Testis (tissue), 3 donors: ENCODE results near the gene GRIN3B. TPM values are rescaled to one million over a fixed set of nuclear protein-coding genes. Genes with fewer than 3 reads are reported as not detected.
"Not testable (repeated sequence)": the region's sequence is repeated elsewhere in the genome, so short reads cannot be mapped to it uniquely, and the experiment has no call there.

Experiments
- DNase-seq: peaks from one replicate; pipeline ENCODE4 v3.0.0-alpha.2; 2019
- H3K27ac ChIP-seq, 2 donors: fragments of 200-600 bp; sonication (generic); one replicate each; pipeline ENCODE4 v1.5.1; 2019
- H3K27me3 ChIP-seq: fragments of 200-600 bp; sonication (generic); one replicate; pipeline ENCODE4 v1.5.1; 2019
- H3K36me3 ChIP-seq: fragments of 200-600 bp; sonication (generic); one replicate; pipeline ENCODE4 v1.5.1; 2017; ENCODE audit warnings: low read depth; ENCODE audit errors: missing control alignments
- H3K4me1 ChIP-seq: fragments of 200-600 bp; sonication (generic); one replicate; pipeline ENCODE4 v1.5.1; 2019
- H3K4me3 ChIP-seq, 2 donors: fragments of 200-600 bp; sonication (generic); one replicate each; pipeline ENCODE4 v1.5.1; 2017 to 2019
- H3K9me3 ChIP-seq: fragments of 200-600 bp; sonication (generic); one replicate; pipeline ENCODE4 v1.5.1; 2017
- POLR2A ChIP-seq: fragments of 450-650 bp; IDR thresholded peaks from one replicate; pipeline ENCODE4 v1.6.1; 2017; ENCODE audit warnings: antibody characterized with exemption, mild to moderate bottlenecking, moderate library complexity
- WGBS, 2 donors: methylation state at CpG; one replicate each; pipeline ENCODE4 v1.1.5; 2018; 5-methylcytosine and 5-hydroxymethylcytosine counted together
- intact Hi-C: fragments of 100-400 bp; cut with DNase I; formaldehyde crosslinking; loops from one replicate; pipeline ENCODE4 v1.15.1; 2023; ENCODE audit warnings: low total_unique reads
- polyA plus RNA-seq: library from polyadenylated mRNA; stranded (reverse); fragments of 350-450 nt; fragmentation: Illumina TruSeq; extraction: RNeasy Lipid Tissue Mini Kit (QIAGEN cat#74804); gene quantifications from one replicate; pipeline ENCODE4 v1.2.3, GENCODE V29; 2014; ENCODE audit warnings: low read depth, low replicate concordance; ENCODE audit not compliant: insufficient read depth
- total RNA-seq, 2 donors: library from RNA; depleted of rRNA; stranded (reverse); fragments of >200 nt; gene quantifications; one replicate each; pipeline ENCODE4 v1.2.3, GENCODE V29; 2016
- TF ChIP-seq, protein P1 (sequence below), 3 experiments: fragments of 450-650 bp in 2 of 3; fragments of 200-600 bp in 1 of 3; sonication (generic) in 1 of 3; IDR thresholded peaks; one replicate each; pipeline ENCODE4 v1.5.1; 2016 to 2019; ENCODE audit warnings: antibody characterized with exemption in 3 of 3, mild to moderate bottlenecking in 2 of 3, moderate library complexity in 1 of 3

Gene GRIN3B
- total and polyA plus RNA-seq, 3 donors from 2014 or later = 1.1 to 2.4 (median 1.3) TPM

DNA sequence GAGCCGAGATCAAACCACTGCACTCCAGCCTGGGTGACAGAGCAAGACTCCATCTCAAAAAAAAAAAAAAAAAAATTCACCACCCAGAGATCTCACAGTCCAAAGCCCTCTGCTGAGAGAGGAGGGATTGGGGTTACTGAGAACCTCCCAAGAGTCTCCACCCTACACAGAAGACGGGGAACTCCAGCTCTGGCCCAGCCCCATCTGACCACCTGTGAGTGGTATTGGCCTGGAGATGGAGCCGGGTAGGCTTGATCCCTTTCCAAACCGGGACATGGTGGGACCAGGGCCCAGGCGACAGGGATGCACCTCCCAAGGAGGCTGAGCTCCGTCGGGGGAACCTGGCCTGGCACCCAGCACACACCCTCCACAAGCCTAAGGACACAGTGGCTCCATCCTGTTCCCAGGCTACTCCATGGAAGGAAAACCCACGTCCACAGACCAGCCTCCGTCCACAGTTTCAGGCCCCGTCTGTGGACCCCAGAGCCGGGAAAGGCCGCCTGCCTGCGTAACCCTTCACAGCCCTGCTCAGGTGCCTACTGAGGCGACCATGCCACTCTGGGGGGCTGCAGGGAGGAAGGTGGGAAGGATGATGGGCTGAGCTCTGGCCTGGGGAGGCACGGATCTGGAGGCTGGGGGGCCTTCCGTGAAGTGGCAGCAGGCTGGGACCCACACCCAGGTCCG is 18.9 kb downstream of the GRIN3B start:
- H3K27ac ChIP-seq = no peak overlapping the region
- H3K4me3 ChIP-seq = peak overlapping the region in 1 of 2 donors; percentile 90
- intact Hi-C loops = no loop called here
- H3K9me3 ChIP-seq = no peaks in the 10 kb centered on the region
- no peak for TF ChIP-seq POLR2A
- TF ChIP-seq, protein P1, sequence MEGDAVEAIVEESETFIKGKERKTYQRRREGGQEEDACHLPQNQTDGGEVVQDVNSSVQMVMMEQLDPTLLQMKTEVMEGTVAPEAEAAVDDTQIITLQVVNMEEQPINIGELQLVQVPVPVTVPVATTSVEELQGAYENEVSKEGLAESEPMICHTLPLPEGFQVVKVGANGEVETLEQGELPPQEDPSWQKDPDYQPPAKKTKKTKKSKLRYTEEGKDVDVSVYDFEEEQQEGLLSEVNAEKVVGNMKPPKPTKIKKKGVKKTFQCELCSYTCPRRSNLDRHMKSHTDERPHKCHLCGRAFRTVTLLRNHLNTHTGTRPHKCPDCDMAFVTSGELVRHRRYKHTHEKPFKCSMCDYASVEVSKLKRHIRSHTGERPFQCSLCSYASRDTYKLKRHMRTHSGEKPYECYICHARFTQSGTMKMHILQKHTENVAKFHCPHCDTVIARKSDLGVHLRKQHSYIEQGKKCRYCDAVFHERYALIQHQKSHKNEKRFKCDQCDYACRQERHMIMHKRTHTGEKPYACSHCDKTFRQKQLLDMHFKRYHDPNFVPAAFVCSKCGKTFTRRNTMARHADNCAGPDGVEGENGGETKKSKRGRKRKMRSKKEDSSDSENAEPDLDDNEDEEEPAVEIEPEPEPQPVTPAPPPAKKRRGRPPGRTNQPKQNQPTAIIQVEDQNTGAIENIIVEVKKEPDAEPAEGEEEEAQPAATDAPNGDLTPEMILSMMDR (IDR thresholded peaks at IDR 0.05) = no peak
- no peaks in the 10 kb centered on the region for H3K36me3 ChIP-seq
- WGBS, 2 donors = 32 to 46% methylated on average over 2 to 17 of the region's 17 CpGs
- no peak for DNase-seq
- H3K4me1 ChIP-seq = peaks cover 59% of the 10 kb centered on the region
- no peaks in the 10 kb centered on the region for H3K27me3 ChIP-seq

- intact Hi-C loops = no loop called here
- no peaks in the 10 kb centered on the region for H3K27me3 ChIP-seq
- H3K4me3 ChIP-seq = peak overlapping the region; percentile 86 to 90
- H3K4me1 ChIP-seq = peaks cover 59% of the 10 kb centered on the region
- TF ChIP-seq, protein P1 (IDR thresholded peaks at IDR 0.05) = no peak
- TF ChIP-seq POLR2A = no peak
- WGBS, 2 donors = 30 to 51% methylated on average over 4 to 18 of the region's 18 CpGs
- no peaks in the 10 kb centered on the region for H3K9me3 ChIP-seq
- no peaks in the 10 kb centered on the region for H3K36me3 ChIP-seq
- no peak for DNase-seq
- H3K27ac ChIP-seq = peak overlapping the region in 1 of 2 donors; percentile 97
Measured at GRCh38 chr19:1019616-1019961, 19.4 kb downstream of the GRIN3B start.

DNA sequence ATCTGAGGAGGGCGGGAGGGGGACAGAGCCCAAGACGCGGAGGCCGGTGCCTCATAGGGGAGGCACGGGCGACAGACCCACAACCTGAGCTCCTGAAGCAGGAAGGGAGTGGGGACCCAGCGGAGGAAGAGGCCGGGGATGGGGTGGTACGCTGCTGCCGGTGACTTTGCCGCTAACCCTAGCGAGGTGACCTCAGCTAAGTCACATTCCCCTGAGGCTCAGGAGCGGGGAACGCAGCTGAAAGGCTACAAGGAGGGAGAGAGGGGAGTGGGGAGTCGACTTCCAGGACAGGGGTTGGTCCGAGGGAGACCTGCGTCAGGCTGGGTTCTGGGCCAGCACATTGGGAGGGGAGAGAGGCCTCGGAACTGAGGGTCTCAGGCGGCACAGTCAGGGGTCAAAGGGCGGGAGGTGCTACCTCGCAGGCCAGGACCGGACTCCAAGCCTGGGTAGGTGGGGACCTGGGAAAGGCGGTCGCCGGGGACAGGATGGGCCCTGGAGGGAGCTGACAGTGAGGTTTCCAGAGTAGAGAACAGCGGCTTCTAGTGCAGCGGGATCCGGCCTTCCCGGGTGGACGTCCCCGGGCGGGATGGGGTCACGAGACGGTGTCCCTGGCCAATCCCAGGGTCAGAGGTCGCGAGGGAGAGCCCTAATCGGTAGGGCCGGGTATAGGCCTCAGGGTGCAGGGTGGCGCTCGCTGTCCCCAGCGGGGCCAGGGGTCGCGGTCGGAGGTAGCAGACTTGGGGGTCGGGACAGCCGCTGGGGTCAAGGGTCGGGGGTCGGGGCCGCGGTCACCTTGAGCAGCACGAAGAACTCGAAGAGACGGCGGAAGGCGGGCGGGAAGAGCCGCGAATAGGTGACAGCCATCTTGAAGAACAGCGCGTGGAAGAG is 20.0 kb downstream of the GRIN3B start:
- Histone ChIP-seq H3K4me1 (peaks cover 57% of the 10 kb centered on the region), H3K9me3 (no peaks in the 10 kb centered on the region), H3K27me3 (no peaks in the 10 kb centered on the region), H3K36me3 (no peaks in the 10 kb centered on the region), H3K4me3 (peak overlapping the region; percentile 86 to 90), H3K27ac (peak overlapping the region; percentile 91 to 97)
- intact Hi-C loops = no loop called here
- peak; percentile 54 for DNase-seq
- WGBS, 2 donors = 2% methylated on average over 37 to 60 of the region's 60 CpGs
- TF ChIP-seq, protein P1 (IDR thresholded peaks at IDR 0.05) = no peak
- no peak for TF ChIP-seq POLR2A

GRCh38 chr19:1020868-1021425 is 20.7 kb downstream of the GRIN3B start, which contains the start of gene TMEM259:
TSS of gene TMEM259 (minus strand) at chr19:1021123. CDS start at chr19:1020996, 127 bp downstream.
- H3K4me1 ChIP-seq = peaks cover 50% of the 10 kb centered on the region
- intact Hi-C loops = no loop called here
- peak; percentile 99 for DNase-seq
- 0 to 3% methylated on average over 24 to 65 of the region's 68 CpGs for WGBS, 2 donors
- H3K27ac ChIP-seq = peak within 1 kb of the TSS; percentile 91 to 97
- H3K36me3 ChIP-seq = no peaks in the 10 kb centered on the region
- TF ChIP-seq, protein P1 (IDR thresholded peaks at IDR 0.05) = peak in 1 of 3 experiments; percentile 4
- TF ChIP-seq POLR2A = peak; percentile 30
- H3K4me3 ChIP-seq = peak within 1 kb of the TSS; percentile 86 to 90
- H3K27me3 ChIP-seq = no peaks in the 10 kb centered on the region
- H3K9me3 ChIP-seq = no peaks in the 10 kb centered on the region

DNA sequence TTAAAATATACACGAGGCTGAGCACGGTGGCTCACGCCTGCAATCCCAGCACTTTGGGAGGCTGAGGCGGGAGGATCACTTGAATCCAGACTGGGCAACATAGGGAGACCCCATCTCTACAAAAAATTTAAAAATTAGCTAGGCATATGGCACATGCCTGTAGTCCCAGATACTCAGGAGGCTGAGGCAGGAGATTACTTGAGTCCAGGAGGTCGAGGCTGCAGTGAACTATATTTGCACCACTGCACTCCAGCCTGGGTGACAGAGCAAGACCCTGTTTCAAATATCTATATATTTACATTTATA is 23.6 kb downstream of the GRIN3B start:
- 76 to 82% methylated on average over 5 of the region's 5 CpGs for WGBS, 2 donors
- H3K27ac ChIP-seq, H3K27me3 ChIP-seq, intact Hi-C loops, DNase-seq, H3K9me3 ChIP-seq, H3K36me3 ChIP-seq, H3K4me3 ChIP-seq: not testable (repeated sequence)
- H3K4me1 ChIP-seq = peaks cover 32% of the 10 kb centered on the region

DNA sequence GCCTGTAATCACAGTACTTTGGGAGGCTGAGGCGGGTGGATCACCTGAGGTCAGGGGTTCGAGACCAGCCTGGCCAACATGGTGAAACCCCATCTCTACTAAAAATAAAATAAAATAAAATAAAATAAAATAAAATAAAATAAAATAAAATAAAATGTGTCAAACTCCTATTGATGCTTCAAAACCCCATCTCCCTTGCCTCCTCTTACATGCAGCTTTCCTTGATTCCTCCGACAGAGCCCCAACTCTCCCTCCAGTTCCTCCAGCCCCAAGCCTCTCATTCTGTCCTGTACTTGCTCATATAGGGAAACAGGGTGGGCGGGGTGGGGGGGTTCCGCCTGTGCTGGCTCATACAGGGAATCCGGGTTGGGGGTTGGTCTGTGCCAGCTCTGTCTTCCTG is 24.9 kb downstream of the GRIN3B start:
- H3K9me3 ChIP-seq, DNase-seq, H3K27ac ChIP-seq, H3K27me3 ChIP-seq, H3K4me3 ChIP-seq, H3K36me3 ChIP-seq, intact Hi-C loops: not testable (repeated sequence)
- 79 to 90% methylated on average over 6 of the region's 6 CpGs for WGBS, 2 donors
- H3K4me1 ChIP-seq = peaks cover 20% of the 10 kb centered on the region
